HL-60/S4 treated with phorbol 12-myristate 13-acetate at 8.2 ng/mL for 4 days and 3 days (cell line): ENCODE results near the gene NRG2.

Source experiments
- in situ Hi-C: fragments of 300-500 bp; cut with MboI; formaldehyde crosslinking; loops from 2 replicates; pipeline ENCODE4 v1.15.0; 2022; ENCODE audit warnings: low sequenced_read_pairs

Gene NRG2

GRCh38 chr5:140041492-140042392, 1.4 kb downstream of the NRG2 start:
- in situ Hi-C loops = no loop called here

GRCh38 chr5:140041099-140041491, 2.0 kb downstream of the NRG2 start:
- in situ Hi-C loops = no loop called here

GRCh38 chr5:140040358-140040757, 2.7 kb downstream of the NRG2 start:
- in situ Hi-C loops = no loop called here

GRCh38 chr5:140039561-140039960, 3.5 kb downstream of the NRG2 start:
- in situ Hi-C loops = no loop called here

GRCh38 chr5:140038373-140038957, 4.6 kb downstream of the NRG2 start:
- in situ Hi-C loops = no loop called here

GRCh38 chr5:140037012-140037411, 6.1 kb downstream of the NRG2 start:
- in situ Hi-C loops = no loop called here

- in situ Hi-C loops = no loop called here
These were observed 7.2 kb downstream of the NRG2 start for GRCh38 chr5:140035881-140036280.

GRCh38 chr5:140033037-140033760, 9.9 kb downstream of the NRG2 start:
- in situ Hi-C loops = no loop called here

GRCh38 chr5:140032296-140032695, 10.8 kb downstream of the NRG2 start:
- in situ Hi-C loops = no loop called here

- in situ Hi-C loops = no loop called here
These were observed 15.3 kb downstream of the NRG2 start for GRCh38 chr5:140027807-140028206.

- in situ Hi-C loops = no loop called here
These were observed 17.4 kb downstream of the NRG2 start for GRCh38 chr5:140025736-140026135.

GRCh38 chr5:140024928-140025327, 18.2 kb downstream of the NRG2 start:
- in situ Hi-C loops = no loop called here

GRCh38 chr5:140023611-140024191, 19.4 kb downstream of the NRG2 start:
- in situ Hi-C loops = no loop called here

- in situ Hi-C loops = no loop called here
These were observed 22.4 kb downstream of the NRG2 start for GRCh38 chr5:140020601-140021177.

- in situ Hi-C loops = no loop called here
These were observed 24.0 kb downstream of the NRG2 start for GRCh38 chr5:140018920-140019644.

- in situ Hi-C loops = no loop called here
These were observed 24.6 kb downstream of the NRG2 start for GRCh38 chr5:140018517-140018916.

GRCh38 chr5:140018096-140018481, 25.0 kb downstream of the NRG2 start:
- in situ Hi-C loops = no loop called here

- in situ Hi-C loops = no loop called here
These were observed 25.6 kb downstream of the NRG2 start for GRCh38 chr5:140017397-140018095.

- in situ Hi-C loops = no loop called here
These were observed 27.4 kb downstream of the NRG2 start for GRCh38 chr5:140015706-140016105.

- in situ Hi-C loops = no loop called here
These were observed 28.3 kb downstream of the NRG2 start for GRCh38 chr5:140014751-140015150.
